ENCODE results near the gene ELMO3. TPM values are rescaled to one million over a fixed set of nuclear protein-coding genes. Genes with fewer than 3 reads are reported as not detected.

Gene ELMO3
- total RNA-seq, result 1 to 10 TPM; 1.9 to 4.2 (median 3.1) TPM

GRCh38 chr16:67199011-67199807 lies at the start of gene ELMO3:
ELMO3 (plus strand) TSS chr16:67199131; CDS start chr16:67199327, 196 bp downstream.
- TF ChIP-seq CTCF (IDR thresholded peaks at IDR 0.05), result no peak
- DNase-seq (ENCODE audit: low spot score), result no peak
- ATAC-seq (ENCODE audit: low FRiP score), result peak; percentile 42

- TF ChIP-seq CTCF (IDR thresholded peaks at IDR 0.05), result no peak
- ATAC-seq (ENCODE audit: low FRiP score) (no peak), DNase-seq (ENCODE audit: low spot score) (no peak)
These were observed 49.5 kb upstream of the ELMO3 start for GRCh38 chr16:67149276-67150046.

- ATAC-seq (ENCODE audit: low FRiP score), result peak; percentile 50
- no peak for TF ChIP-seq CTCF (IDR thresholded peaks at IDR 0.05)
- no peak for DNase-seq (ENCODE audit: low spot score)
These were observed 48.7 kb upstream of the ELMO3 start for GRCh38 chr16:67150047-67150832.

- TF ChIP-seq CTCF (IDR thresholded peaks at IDR 0.05), result no peak
- no peak for DNase-seq (ENCODE audit: low spot score)
- peak; percentile 73 for ATAC-seq (ENCODE audit: low FRiP score)
These were observed 48.0 kb upstream of the ELMO3 start, which contains the start of gene B3GNT9 for GRCh38 chr16:67150833-67151396. B3GNT9 (minus strand) TSS chr16:67150998; CDS start chr16:67150485, 513 bp downstream.

- no peak for ATAC-seq (ENCODE audit: low FRiP score)
- TF ChIP-seq CTCF (IDR thresholded peaks at IDR 0.05), result no peak
- DNase-seq (ENCODE audit: low spot score), result no peak
These were observed 47.4 kb upstream of the ELMO3 start for GRCh38 chr16:67151431-67152097.

All from omental fat pad (tissue), 4 donors.